HUES64 (cell line): ENCODE results near the gene PTPRM. TPM values are rescaled to one million over a fixed set of nuclear protein-coding genes. Genes with fewer than 3 reads are reported as not detected.

Source experiments
- H3K27ac ChIP-seq: 2 replicates; pipeline ENCODE4 v1.7.0; 2013; ENCODE audit warnings: low read depth, low read length, inconsistent platforms
- H3K27me3 ChIP-seq: 2 replicates; pipeline ENCODE4 v1.6.1; 2013; ENCODE audit warnings: mild to moderate bottlenecking, low read length; ENCODE audit not compliant: insufficient read depth
- H3K36me3 ChIP-seq: 2 replicates; pipeline ENCODE4 v1.6.1; 2013; ENCODE audit warnings: mild to moderate bottlenecking, low read length; ENCODE audit not compliant: insufficient read depth
- H3K4me1 ChIP-seq: 2 replicates; pipeline ENCODE4 v1.6.1; 2013; ENCODE audit warnings: mild to moderate bottlenecking, low read length, moderate library complexity; ENCODE audit not compliant: insufficient read depth
- H3K4me3 ChIP-seq: 2 replicates; pipeline ENCODE4 v1.5.1; 2013; ENCODE audit warnings: mild to moderate bottlenecking, low read length, moderate library complexity
- H3K9ac ChIP-seq: 2 replicates; pipeline ENCODE4 v1.6.1; 2013; ENCODE audit warnings: mild to moderate bottlenecking, low read depth, low read length
- H3K9me3 ChIP-seq: 2 replicates; pipeline ENCODE4 v1.6.1; 2013; ENCODE audit warnings: low read depth, low read length; ENCODE audit not compliant: insufficient read depth
- WGBS: fragments of 150-250, 120-280 bp; methylation state at CpG from one replicate; pipeline ENCODE4 v1.1.7; 2013; ENCODE audit warnings: missing lambda C conversion rate; 5-methylcytosine and 5-hydroxymethylcytosine counted together
- polyA plus RNA-seq, 2 experiments: library from polyadenylated mRNA; stranded (reverse); fragments of 50-300 nt; gene quantifications; one replicate each; pipeline ENCODE4 v1.2.3, GENCODE V29; 2013

The PTPRM gene
- 6.5 TPM for polyA plus RNA-seq (2013, experiment 1 of 2)
- polyA plus RNA-seq (2013, experiment 2 of 2), result 17.2 TPM

GRCh38 chr18:7566567-7567473, at the start of gene PTPRM:
PTPRM (plus strand) TSS chr18:7567316; CDS start chr18:7567819, 503 bp downstream.
- WGBS, result under 1% methylated on average over 139 of the region's 139 CpGs
- H3K4me3 ChIP-seq, result peak within 1 kb of the TSS; percentile 76
- no peak within 1 kb of the TSS for H3K27ac ChIP-seq

GRCh38 chr18:7517852-7518251, 49.3 kb upstream of the PTPRM start:
- H3K4me3 ChIP-seq, result no peak overlapping the region
- H3K36me3 ChIP-seq, result no peaks in the 10 kb centered on the region
- no peaks in the 10 kb centered on the region for H3K9me3 ChIP-seq
- no peak overlapping the region for H3K9ac ChIP-seq
- H3K27me3 ChIP-seq, result no peaks in the 10 kb centered on the region
- H3K4me1 ChIP-seq, result peaks cover 42% of the 10 kb centered on the region
- H3K27ac ChIP-seq, result no peak overlapping the region
- 96% methylated on average over 4 of the region's 4 CpGs for WGBS

More at GRCh38 chr18:7566567-7567473, at the start of gene PTPRM:
- Histone ChIP-seq H3K9ac (peak within 1 kb of the TSS; percentile 67), H3K27me3 (peaks cover 56% of the 10 kb centered on the region), H3K4me1 (peaks cover 9% of the 10 kb centered on the region; the same call in 1 of the 2 replicates), H3K9me3 (peaks cover 3% of the 10 kb centered on the region; the same call in 1 of the 2 replicates), H3K36me3 (no peaks in the 10 kb centered on the region)

- H3K4me1 ChIP-seq, result peaks cover 50% of the 10 kb centered on the region
- no peak overlapping the region for H3K4me3 ChIP-seq
- H3K9me3 ChIP-seq, result no peaks in the 10 kb centered on the region
- H3K27me3 ChIP-seq, result no peaks in the 10 kb centered on the region
- WGBS, result 95% methylated on average over 5 of the region's 6 CpGs
- H3K9ac ChIP-seq, result no peak overlapping the region
- H3K36me3 ChIP-seq, result no peaks in the 10 kb centered on the region
- no peak overlapping the region for H3K27ac ChIP-seq
These were observed 46.8 kb upstream of the PTPRM start for GRCh38 chr18:7520200-7520785.

GRCh38 chr18:7521226-7521856, 45.8 kb upstream of the PTPRM start:
- 86% methylated on average over 7 of the region's 8 CpGs for WGBS
- H3K27ac ChIP-seq, result no peak overlapping the region

GRCh38 chr18:7523772-7524171, 43.3 kb upstream of the PTPRM start:
- Histone ChIP-seq H3K36me3 (no peaks in the 10 kb centered on the region), H3K27ac (no peak overlapping the region; the same call in 1 of the 2 replicates), H3K9ac (no peak overlapping the region), H3K4me1 (peaks cover 33% of the 10 kb centered on the region), H3K4me3 (no peak overlapping the region), H3K27me3 (no peaks in the 10 kb centered on the region), H3K9me3 (no peaks in the 10 kb centered on the region)
- WGBS, result 76% methylated on average over 3 of the region's 3 CpGs

More at GRCh38 chr18:7521226-7521856, 45.8 kb upstream of the PTPRM start:
- Histone ChIP-seq H3K9me3 (no peaks in the 10 kb centered on the region), H3K27me3 (no peaks in the 10 kb centered on the region), H3K4me1 (peaks cover 41% of the 10 kb centered on the region), H3K36me3 (no peaks in the 10 kb centered on the region), H3K9ac (no peak overlapping the region), H3K4me3 (no peak overlapping the region)

GRCh38 chr18:7524786-7525185, 42.3 kb upstream of the PTPRM start:
- WGBS, result 86% methylated on average over 1 of the region's 2 CpGs
- Histone ChIP-seq H3K9me3 (no peaks in the 10 kb centered on the region), H3K4me3 (no peak overlapping the region), H3K36me3 (no peaks in the 10 kb centered on the region), H3K9ac (no peak overlapping the region), H3K27ac (peak overlapping the region; percentile 39; the same call in 1 of the 2 replicates), H3K27me3 (no peaks in the 10 kb centered on the region), H3K4me1 (peaks cover 27% of the 10 kb centered on the region)

GRCh38 chr18:7532942-7533341, 34.2 kb upstream of the PTPRM start:
- H3K36me3 ChIP-seq, result no peaks in the 10 kb centered on the region
- no peak overlapping the region for H3K4me3 ChIP-seq
- H3K4me1 ChIP-seq, result 0 out of 2 replicates have a peak, but pooled peaks cover 3% of the 10 kb centered on the region
- no peak overlapping the region for H3K9ac ChIP-seq
- no peak overlapping the region for H3K27ac ChIP-seq
- H3K27me3 ChIP-seq, result no peaks in the 10 kb centered on the region
- peaks cover 7% of the 10 kb centered on the region; the same call in 1 of the 2 replicates for H3K9me3 ChIP-seq
- WGBS, result 76% methylated on average over 4 of the region's 4 CpGs

- no peak overlapping the region for H3K4me3 ChIP-seq
- no peaks in the 10 kb centered on the region for H3K36me3 ChIP-seq
- peaks cover 2% of the 10 kb centered on the region; the same call in 1 of the 2 replicates for H3K9me3 ChIP-seq
- 0 out of 2 replicates have a peak, but pooled peaks cover 3% of the 10 kb centered on the region for H3K4me1 ChIP-seq
- 92% methylated on average over 5 of the region's 5 CpGs for WGBS
- no peak overlapping the region for H3K9ac ChIP-seq
- H3K27me3 ChIP-seq, result no peaks in the 10 kb centered on the region
- no peak overlapping the region for H3K27ac ChIP-seq
These were observed 31.5 kb upstream of the PTPRM start for GRCh38 chr18:7535436-7536205.

GRCh38 chr18:7537145-7537544, 30.0 kb upstream of the PTPRM start:
- 86% methylated on average over 1 of the region's 1 CpG for WGBS
- H3K4me1 ChIP-seq, result 0 out of 2 replicates have a peak, but pooled peaks cover 3% of the 10 kb centered on the region
- no peaks in the 10 kb centered on the region for H3K27me3 ChIP-seq
- no peak overlapping the region for H3K4me3 ChIP-seq
- no peak overlapping the region for H3K9ac ChIP-seq
- no peaks in the 10 kb centered on the region for H3K36me3 ChIP-seq
- no peak overlapping the region for H3K27ac ChIP-seq
- no peaks in the 10 kb centered on the region for H3K9me3 ChIP-seq

GRCh38 chr18:7541835-7542234, 25.3 kb upstream of the PTPRM start:
- no peak overlapping the region for H3K4me3 ChIP-seq
- no peaks in the 10 kb centered on the region for H3K9me3 ChIP-seq
- no peaks in the 10 kb centered on the region for H3K36me3 ChIP-seq
- no peaks in the 10 kb centered on the region for H3K4me1 ChIP-seq
- H3K27ac ChIP-seq, result no peak overlapping the region
- 95% methylated on average over 5 of the region's 5 CpGs for WGBS
- H3K27me3 ChIP-seq, result no peaks in the 10 kb centered on the region
- H3K9ac ChIP-seq, result no peak overlapping the region
